Natural killer cell (primary cell): ENCODE data around the gene ATAT1. TPM values are rescaled to one million over a fixed set of nuclear protein-coding genes. Genes with fewer than 3 reads are reported as not detected.

Source experiments
- ATAC-seq, 3 donors: fragments of 150-1000 bp in 2 of 3; fragments of 200-7000 bp in 1 of 3; cut with Tn5 transposase; 1 replicate in 1 of 3; 2 replicates in 2 of 3; pipeline ENCODE4 v1.10.0; 2021; ENCODE audit warnings: mild to moderate bottlenecking in 2 of 3, moderate library complexity in 2 of 3
- DNase-seq, 2 donors: peaks; one replicate each; pipeline versions ENCODE4 v3.0.0 to v3.0.0-alpha.2; 2013 to 2021; ENCODE audit warnings: mixed read lengths in 1 of 2
- H3K27ac ChIP-seq: one replicate; pipeline ENCODE4 v1.5.1; 2013; ENCODE audit warnings: mild to moderate bottlenecking, low read length
- H3K27me3 ChIP-seq: one replicate; pipeline ENCODE4 v1.6.1; 2013; ENCODE audit warnings: low read length; ENCODE audit not compliant: control insufficient read depth, insufficient read depth
- H3K36me3 ChIP-seq: one replicate; pipeline ENCODE4 v1.6.1; 2013; ENCODE audit warnings: low read length; ENCODE audit not compliant: control insufficient read depth, insufficient read depth
- H3K4me1 ChIP-seq: one replicate; pipeline ENCODE4 v1.6.1; 2013; ENCODE audit warnings: low read length; ENCODE audit not compliant: control insufficient read depth, insufficient read depth
- H3K4me3 ChIP-seq: one replicate; pipeline ENCODE4 v1.5.1; 2013; ENCODE audit warnings: low read length
- H3K9me3 ChIP-seq: one replicate; pipeline ENCODE4 v1.6.1; 2013; ENCODE audit warnings: low read length; ENCODE audit not compliant: control insufficient read depth, insufficient read depth
- H3K27ac Mint-ChIP-seq, 2 donors: one replicate each; pipeline ENCODE4 v1.8.0; 2022; ENCODE audit warnings: mild to moderate bottlenecking in 2 of 2, mixed read lengths in 2 of 2, moderate library complexity in 1 of 2
- H3K27me3 Mint-ChIP-seq, 2 donors: one replicate each; pipeline ENCODE4 v1.8.0; 2022; ENCODE audit warnings: low read depth in 2 of 2, mixed read lengths in 2 of 2
- H3K36me3 Mint-ChIP-seq: one replicate; pipeline ENCODE4 v1.8.0; 2022; ENCODE audit warnings: mixed read lengths
- H3K4me1 Mint-ChIP-seq, 2 donors: one replicate each; pipeline ENCODE4 v1.8.0; 2022; ENCODE audit warnings: mixed read lengths in 2 of 2
- H3K4me3 Mint-ChIP-seq: one replicate; pipeline ENCODE4 v1.8.0; 2022; ENCODE audit warnings: mild to moderate bottlenecking, moderate library complexity, mixed read lengths
- H3K9me3 Mint-ChIP-seq, 2 donors: one replicate each; pipeline ENCODE4 v1.8.0; 2022; ENCODE audit warnings: mixed read lengths in 2 of 2
- CTCF ChIP-seq: fragments of 200-600 bp; IDR thresholded peaks from one replicate; pipeline ENCODE4 v1.8.0; 2022; ENCODE audit warnings: antibody characterized with exemption
- WGBS: methylation state at CpG from one replicate; pipeline ENCODE4 v1.1.7; 2013; ENCODE audit warnings: missing lambda C conversion rate; ENCODE audit not compliant: insufficient coverage; 5-methylcytosine and 5-hydroxymethylcytosine counted together
- intact Hi-C: fragments of 100-400 bp; cut with micrococcal nuclease; formaldehyde crosslinking; loops from one replicate; pipeline ENCODE4 v1.14.2; 2022
- total RNA-seq, 4 donors: library from RNA; stranded (reverse); fragments of 120-200 nt in 1 of 4; gene quantifications; one replicate each; pipeline versions ENCODE4 v1.2.3 to v1.2.4, GENCODE V29; 2013 to 2022

Gene ATAT1
- total RNA-seq, 3 donors from 2014 or later (not counting 1 experiment from before 2014, with no cell fraction given), result 8.1 to 10.8 (median 8.9) TPM

GRCh38 chr6:30670760-30671527, 44.3 kb downstream of the ATAT1 start:
- Histone ChIP-seq H3K27me3 (no peaks in the 10 kb centered on the region), H3K9me3 (no peaks in the 10 kb centered on the region), H3K36me3 (peaks cover 29% of the 10 kb centered on the region), H3K4me1 (peaks cover 17% of the 10 kb centered on the region), H3K27ac (no peak overlapping the region), H3K4me3 (no peak overlapping the region)
- ATAC-seq (no peak), DNase-seq (peak in 1 of 2 donors; percentile 22)
- Mint-ChIP-seq H3K4me1 (peaks cover 22 to 34% of the 10 kb centered on the region in 2 donors), H3K27ac (peak overlapping the region in 1 of 2 donors; percentile 47), H3K9me3 (no peaks in the 10 kb centered on the region), H3K4me3 (peak overlapping the region; percentile 59), H3K27me3 (no peaks in the 10 kb centered on the region), H3K36me3 (peaks cover 2% of the 10 kb centered on the region)
- no peak for TF ChIP-seq CTCF
- intact Hi-C loops, result no loop called here
- 98% methylated on average over 22 of the region's 27 CpGs for WGBS

GRCh38 chr6:30672445-30673253, 46.0 kb downstream of the ATAT1 start, which contains the start of gene DHX16:
Gene DHX16, minus strand, starts transcription at chr6:30673006. Its CDS starts 165 bp downstream, at chr6:30672841.
- H3K36me3 Mint-ChIP-seq, result peaks cover 10% of the 10 kb centered on the region
- peaks cover 27 to 49% of the 10 kb centered on the region in 2 donors for H3K4me1 Mint-ChIP-seq
- under 1% methylated on average over 56 of the region's 57 CpGs for WGBS

GRCh38 chr6:30676660-30677285, 50.1 kb downstream of the ATAT1 start:
- no peaks in the 10 kb centered on the region for H3K9me3 Mint-ChIP-seq
- TF ChIP-seq CTCF, result no peak
- ATAC-seq (no peak), DNase-seq (no peak)
- Histone ChIP-seq H3K27ac (no peak overlapping the region), H3K36me3 (peaks cover 45% of the 10 kb centered on the region), H3K9me3 (no peaks in the 10 kb centered on the region), H3K4me1 (peaks cover 41% of the 10 kb centered on the region), H3K4me3 (no peak overlapping the region), H3K27me3 (no peaks in the 10 kb centered on the region)
- WGBS, result 86% methylated on average over 7 of the region's 10 CpGs
- H3K27me3 Mint-ChIP-seq, result no peaks in the 10 kb centered on the region
- intact Hi-C loops, result no loop called here
- no peak overlapping the region for H3K4me3 Mint-ChIP-seq
- H3K27ac Mint-ChIP-seq, result peak overlapping the region; percentile 72 to 74
- peaks cover 10% of the 10 kb centered on the region for H3K36me3 Mint-ChIP-seq
- peaks cover 39 to 63% of the 10 kb centered on the region in 2 donors for H3K4me1 Mint-ChIP-seq

More at GRCh38 chr6:30672445-30673253, 46.0 kb downstream of the ATAT1 start, which contains the start of gene DHX16:
- Histone ChIP-seq H3K36me3 (peaks cover 34% of the 10 kb centered on the region), H3K9me3 (no peaks in the 10 kb centered on the region), H3K27ac (peak within 1 kb of the TSS; percentile 24), H3K4me1 (peaks cover 17% of the 10 kb centered on the region), H3K27me3 (no peaks in the 10 kb centered on the region), H3K4me3 (peak within 1 kb of the TSS; percentile 76)
- Mint-ChIP-seq H3K4me3 (peak within 1 kb of the TSS; percentile 87), H3K27ac (peak within 1 kb of the TSS; percentile 83 to 85), H3K27me3 (no peaks in the 10 kb centered on the region), H3K9me3 (no peaks in the 10 kb centered on the region)
- ATAC-seq, result peak; percentile 88 to 97 (median 89)
- peak; percentile 68 for TF ChIP-seq CTCF
- intact Hi-C loops, result loop anchor here (1.0 to 2.0 kb wide), 4 partner anchors 46 to 190 kb away; partner anchors contain the start of genes ATAT1, MRPS18B and PPP1R10
- peak; percentile 85 to 96 for DNase-seq
